Measurements from ENCODE around the gene SPTLC1.

SPTLC1 gene

GRCh38 chr9:91991721-91992341, 123.4 kb downstream of the SPTLC1 start:
- DNase-seq (ENCODE audit: low read depth) = no peak
- TF ChIP-seq, protein P1, sequence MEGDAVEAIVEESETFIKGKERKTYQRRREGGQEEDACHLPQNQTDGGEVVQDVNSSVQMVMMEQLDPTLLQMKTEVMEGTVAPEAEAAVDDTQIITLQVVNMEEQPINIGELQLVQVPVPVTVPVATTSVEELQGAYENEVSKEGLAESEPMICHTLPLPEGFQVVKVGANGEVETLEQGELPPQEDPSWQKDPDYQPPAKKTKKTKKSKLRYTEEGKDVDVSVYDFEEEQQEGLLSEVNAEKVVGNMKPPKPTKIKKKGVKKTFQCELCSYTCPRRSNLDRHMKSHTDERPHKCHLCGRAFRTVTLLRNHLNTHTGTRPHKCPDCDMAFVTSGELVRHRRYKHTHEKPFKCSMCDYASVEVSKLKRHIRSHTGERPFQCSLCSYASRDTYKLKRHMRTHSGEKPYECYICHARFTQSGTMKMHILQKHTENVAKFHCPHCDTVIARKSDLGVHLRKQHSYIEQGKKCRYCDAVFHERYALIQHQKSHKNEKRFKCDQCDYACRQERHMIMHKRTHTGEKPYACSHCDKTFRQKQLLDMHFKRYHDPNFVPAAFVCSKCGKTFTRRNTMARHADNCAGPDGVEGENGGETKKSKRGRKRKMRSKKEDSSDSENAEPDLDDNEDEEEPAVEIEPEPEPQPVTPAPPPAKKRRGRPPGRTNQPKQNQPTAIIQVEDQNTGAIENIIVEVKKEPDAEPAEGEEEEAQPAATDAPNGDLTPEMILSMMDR (conservative IDR thresholded peaks at IDR 0.05; ENCODE audit: low read depth, low read length) = no peak
- H3K4me3 ChIP-seq (ENCODE audit: low read length) = no peak overlapping the region

DNA sequence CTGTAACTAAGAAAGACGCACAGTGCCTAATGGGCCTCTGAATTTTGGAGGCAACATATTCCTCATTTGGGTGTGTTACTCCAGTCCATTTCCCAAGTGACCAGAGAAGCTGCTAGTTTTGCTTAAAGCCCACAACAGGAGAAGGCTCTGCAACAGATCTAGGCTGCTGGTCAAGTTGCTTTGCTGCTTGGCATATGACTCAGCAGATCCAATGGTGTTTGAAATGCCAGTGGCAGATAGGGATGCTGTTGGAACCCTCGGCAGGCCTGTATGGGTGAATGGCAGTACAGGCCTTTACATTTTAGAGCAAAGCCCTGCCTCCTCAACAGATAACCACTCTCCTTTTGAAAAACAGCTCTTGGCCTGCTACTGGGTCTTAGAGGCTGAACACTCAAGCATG, 129.0 kb downstream of the SPTLC1 start:
- no peak for DNase-seq (ENCODE audit: low read depth)
- H3K4me3 ChIP-seq (ENCODE audit: low read length) = no peak overlapping the region
- TF ChIP-seq, protein P1 (conservative IDR thresholded peaks at IDR 0.05; ENCODE audit: low read depth, low read length) = no peak

DNA sequence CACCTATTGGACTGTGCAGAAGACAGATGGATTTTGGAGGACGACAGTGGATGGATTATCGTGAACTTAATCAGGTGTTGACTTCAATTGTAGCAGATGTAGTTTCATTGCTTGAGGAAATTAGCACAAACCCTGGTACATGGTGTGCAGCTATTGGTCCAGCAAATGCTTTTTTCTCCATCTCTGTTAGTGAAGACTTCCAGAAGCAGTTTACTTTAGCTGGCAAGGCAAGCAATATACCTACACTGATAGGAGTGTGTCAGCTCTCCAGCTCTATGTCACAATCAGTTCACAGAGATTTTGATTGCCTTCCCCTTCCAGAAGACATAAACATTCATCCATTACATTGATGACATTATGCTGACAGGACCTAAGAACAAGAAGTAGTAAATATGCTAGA, 129.5 kb downstream of the SPTLC1 start:
- H3K4me3 ChIP-seq (ENCODE audit: low read length) = no peak overlapping the region
- DNase-seq (ENCODE audit: low read depth) = no peak
- TF ChIP-seq, protein P1 (conservative IDR thresholded peaks at IDR 0.05; ENCODE audit: low read depth, low read length) = no peak
